GM18517 (cell line): Measurements from ENCODE around the gene MYF5.
A peak's percentile ranks its signal among the peaks of the same experiment; 100 is the strongest.
"Not testable (repeated sequence)": the region's sequence is repeated elsewhere in the genome, so short reads cannot be mapped to it uniquely, and the experiment has no call there.

Source experiments
- ATAC-seq: cut with Tn5 transposase; IDR thresholded peaks from one replicate; pipeline ENCODE4 v1.9.1; 2021; ENCODE audit warnings: mild to moderate bottlenecking, moderate library complexity; ENCODE audit not compliant: unreplicated experiment

The MYF5 gene

DNA sequence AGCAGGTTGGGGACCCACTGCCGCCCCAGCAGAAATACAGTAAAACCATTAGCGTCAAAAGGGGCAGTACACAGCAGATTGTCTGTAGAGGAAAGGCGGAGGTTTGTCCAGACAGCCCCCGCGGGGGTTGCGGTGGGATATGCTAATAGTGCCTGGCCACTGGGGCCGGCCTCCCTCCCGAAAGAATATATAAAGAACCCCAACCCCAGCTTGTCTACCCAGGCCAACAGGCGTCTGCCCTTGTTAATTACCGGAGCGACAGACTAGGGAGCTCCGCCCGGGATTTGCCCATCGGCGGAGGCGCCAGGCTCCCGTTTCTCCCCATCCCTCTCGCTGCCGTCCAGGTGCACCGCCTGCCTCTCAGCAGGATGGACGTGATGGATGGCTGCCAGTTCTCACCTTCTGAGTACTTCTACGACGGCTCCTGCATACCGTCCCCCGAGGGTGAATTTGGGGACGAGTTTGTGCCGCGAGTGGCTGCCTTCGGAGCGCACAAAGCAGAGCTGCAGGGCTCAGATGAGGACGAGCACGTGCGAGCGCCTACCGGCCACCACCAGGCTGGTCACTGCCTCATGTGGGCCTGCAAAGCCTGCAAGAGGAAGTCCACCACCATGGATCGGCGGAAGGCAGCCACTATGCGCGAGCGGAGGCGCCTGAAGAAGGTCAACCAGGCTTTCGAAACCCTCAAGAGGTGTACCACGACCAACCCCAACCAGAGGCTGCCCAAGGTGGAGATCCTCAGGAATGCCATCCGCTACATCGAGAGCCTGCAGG lies at the start of gene MYF5:
Gene MYF5 (plus strand): TSS at position 217 of the 774 bp plus-strand sequence. CDS start 152 bp downstream, at position 369.
- no peak for ATAC-seq

DNA sequence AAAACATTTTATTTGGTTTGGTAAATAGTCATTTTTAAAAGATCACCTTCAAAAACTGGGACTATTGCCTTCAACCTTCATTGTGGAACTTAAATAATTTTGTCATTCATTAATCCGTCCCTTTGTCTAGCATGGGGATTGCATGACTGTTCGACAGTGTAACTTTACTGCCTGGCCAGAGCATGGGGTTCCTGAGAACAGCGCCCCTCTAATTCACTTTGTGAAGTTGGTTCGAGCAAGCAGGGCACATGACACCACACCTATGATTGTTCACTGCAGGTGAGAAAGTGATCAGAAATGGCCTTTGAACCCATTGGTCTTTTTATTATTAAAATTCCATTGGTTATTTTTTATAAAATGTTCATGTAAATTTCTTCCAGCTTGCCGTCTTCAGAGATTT lies 46.5 kb upstream of the MYF5 start:
- ATAC-seq: no peak

GRCh38 chr12:80676042-80676636 lies 40.6 kb upstream of the MYF5 start:
- ATAC-seq: not testable (repeated sequence)

GRCh38 chr12:80676856-80677255 lies 39.9 kb upstream of the MYF5 start:
- no peak for ATAC-seq

GRCh38 chr12:80677994-80678393 lies 38.7 kb upstream of the MYF5 start:
- ATAC-seq: no peak

- ATAC-seq: no peak
Observed at GRCh38 chr12:80679346-80680131, 37.2 kb upstream of the MYF5 start.

GRCh38 chr12:80681287-80681686 lies 35.4 kb upstream of the MYF5 start:
- peak; percentile 72 for ATAC-seq

GRCh38 chr12:80681786-80682185 lies 34.9 kb upstream of the MYF5 start:
- no peak for ATAC-seq

DNA sequence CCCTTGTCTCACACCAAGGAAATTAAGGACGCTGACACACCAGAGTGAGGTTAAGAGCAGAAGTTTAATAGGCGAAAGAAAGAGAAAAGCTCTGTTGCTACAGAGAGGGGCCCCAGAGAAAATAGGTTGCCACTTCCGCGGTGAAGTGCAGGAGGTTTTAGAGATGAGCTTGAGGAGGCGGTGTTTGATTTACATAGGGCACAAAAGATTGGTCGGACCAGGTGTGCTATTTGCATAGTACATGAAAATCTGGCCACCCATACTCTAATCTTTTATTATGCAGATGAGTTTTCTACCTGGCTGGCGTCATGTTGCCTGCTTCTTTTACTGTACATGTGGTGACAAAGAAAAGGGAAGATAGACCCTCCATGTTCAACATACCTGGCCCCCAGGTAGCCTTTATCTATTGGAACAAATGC lies 32.6 kb upstream of the MYF5 start:
- ATAC-seq: no peak

GRCh38 chr12:80690090-80690489 lies 26.6 kb upstream of the MYF5 start:
- ATAC-seq: no peak

DNA sequence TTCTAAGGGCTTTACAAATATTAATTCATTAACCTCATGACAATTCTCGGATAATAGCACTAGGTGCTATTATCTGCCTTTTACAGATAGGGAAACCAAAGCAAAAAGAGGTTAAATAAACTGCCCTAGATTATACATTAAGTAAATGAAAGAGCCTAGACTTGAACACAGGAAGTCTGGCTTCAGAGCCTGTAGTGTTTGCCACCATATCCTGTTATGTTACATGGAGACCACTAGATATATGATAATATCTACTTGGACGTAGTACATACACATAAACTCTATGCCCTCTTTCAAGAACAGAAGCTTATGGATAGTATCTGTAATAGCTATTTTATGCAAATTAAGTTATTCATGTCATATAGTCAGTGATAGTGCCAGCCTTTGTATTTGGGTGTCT lies 26.2 kb upstream of the MYF5 start:
- ATAC-seq: no peak

GRCh38 chr12:80692114-80692513 lies 24.6 kb upstream of the MYF5 start:
- ATAC-seq: no peak

DNA sequence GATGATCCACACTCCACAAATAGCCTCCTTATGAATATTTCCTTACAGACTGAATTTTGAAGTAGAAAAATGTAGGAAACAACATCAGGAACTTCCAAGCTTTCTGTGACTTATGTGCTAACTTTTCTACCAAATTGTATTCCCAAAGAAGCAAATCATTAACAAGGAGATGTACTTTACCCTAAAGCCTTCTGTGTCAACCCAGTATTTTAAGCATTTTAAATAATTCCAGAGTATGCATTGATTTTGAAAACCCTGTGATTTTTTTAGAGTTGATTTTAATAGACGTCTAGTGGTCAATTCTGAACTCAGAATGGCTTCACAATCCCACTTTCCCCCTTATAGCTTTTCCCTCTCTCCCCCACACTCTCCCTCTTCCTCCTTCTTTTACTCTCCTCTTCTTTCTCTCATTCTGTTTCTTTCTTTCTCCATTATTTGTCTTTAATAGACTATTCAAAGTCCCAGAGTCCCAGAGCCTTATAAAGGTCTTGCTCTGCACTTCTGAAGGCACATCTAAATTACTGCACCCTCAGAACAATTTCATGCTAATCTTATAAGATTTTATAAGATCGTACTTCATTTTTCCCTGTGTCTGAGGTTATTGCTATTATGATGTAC lies 19.3 kb upstream of the MYF5 start:
- ATAC-seq: no peak

- no peak for ATAC-seq
Observed at GRCh38 chr12:80698256-80698655, 18.5 kb upstream of the MYF5 start.

DNA sequence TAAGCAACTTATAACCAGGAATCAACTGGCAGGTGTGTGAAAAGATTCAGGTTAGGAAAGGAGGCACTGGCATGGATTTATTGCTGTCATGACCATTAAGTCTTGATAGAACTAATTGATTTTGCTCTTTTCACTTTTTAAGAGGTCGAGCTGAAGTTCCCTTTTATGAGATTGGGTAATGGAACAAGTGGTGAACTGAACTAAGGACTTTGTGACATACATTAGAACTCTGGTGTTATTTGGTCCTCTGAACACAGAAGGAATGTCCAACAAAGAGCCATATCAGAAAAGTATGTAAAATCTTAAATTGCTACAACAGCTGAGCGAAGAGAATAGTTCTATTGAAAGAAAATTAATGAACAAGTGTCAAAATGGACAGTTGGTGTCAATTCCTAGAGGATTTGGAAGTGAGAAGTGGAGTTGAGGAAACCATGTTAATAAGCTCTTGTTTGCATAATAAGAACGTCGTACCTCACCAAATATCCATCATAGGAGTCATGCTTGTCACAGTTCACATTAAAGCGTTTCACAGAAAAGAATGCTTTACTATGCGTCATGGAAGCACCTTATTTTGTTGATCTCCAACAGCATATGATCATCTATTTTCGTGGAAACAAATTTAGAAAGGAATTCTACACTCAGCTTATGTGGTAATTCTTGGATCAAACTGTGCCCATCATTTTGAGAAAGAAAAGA lies 17.7 kb upstream of the MYF5 start:
- ATAC-seq: no peak

GRCh38 chr12:80700327-80700726 lies 16.4 kb upstream of the MYF5 start:
- ATAC-seq: no peak

DNA sequence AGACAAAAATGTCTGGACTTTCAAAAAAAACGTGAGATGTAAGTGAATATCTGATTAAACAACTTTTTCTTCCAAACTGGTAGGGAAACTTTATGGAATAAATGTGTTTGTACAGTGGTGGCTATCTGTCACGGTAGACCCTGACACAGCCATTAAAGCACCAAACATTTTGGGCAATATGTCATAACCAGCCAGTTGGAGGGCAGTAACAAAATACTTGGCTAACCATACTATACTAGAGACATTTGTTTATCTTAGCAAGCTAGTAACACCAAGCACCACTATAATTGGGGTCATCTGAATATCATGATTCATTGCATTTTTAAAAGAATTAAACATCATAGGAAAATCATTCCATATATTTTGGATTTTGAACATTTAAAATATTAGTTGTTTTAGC lies 15.3 kb upstream of the MYF5 start:
- no peak for ATAC-seq

DNA sequence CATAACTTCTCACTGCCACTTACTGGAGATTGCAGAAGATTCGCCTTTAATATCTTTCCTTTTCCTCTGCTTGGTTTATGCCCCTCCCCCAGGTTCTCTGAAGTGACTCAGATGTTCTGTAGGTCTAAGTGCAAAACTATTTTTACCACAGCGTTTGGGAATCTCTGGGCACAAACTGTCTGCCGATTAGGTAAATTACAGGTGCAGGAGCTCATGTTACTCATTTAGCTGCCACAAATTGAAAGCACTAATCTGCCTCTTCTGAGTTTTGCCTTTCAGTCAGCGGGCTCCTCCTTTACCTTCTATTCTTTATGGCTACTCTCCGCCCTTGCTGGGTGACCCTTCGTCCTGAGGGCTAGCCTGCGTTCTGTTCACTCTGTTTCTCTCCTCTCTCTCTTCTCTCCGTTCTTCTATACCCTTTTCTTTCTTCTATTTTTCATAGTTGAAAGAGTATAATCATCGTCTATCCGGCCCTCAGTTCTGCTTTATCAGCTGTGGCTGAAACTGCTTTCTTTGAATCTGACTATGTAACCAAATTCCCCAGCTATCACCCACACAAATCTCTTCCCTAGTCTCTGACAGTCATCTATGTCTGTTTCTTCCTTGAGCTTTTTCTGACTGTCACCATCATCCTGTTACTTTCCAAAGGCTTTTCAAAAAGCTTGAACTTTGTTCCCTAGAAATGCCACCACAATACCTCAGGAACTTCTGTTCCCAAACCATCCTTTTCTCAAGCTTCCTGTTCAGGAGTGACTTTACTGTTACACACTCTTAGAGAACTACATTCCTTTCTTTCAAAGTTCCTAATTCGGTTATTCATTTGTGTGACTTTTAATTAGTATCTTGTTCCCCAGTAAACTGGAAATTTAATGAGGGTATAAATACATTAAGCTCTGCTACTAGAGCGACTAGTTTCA lies 13.6 kb upstream of the MYF5 start:
- peak; percentile 75 for ATAC-seq

GRCh38 chr12:80704420-80704819 lies 12.3 kb upstream of the MYF5 start:
- no peak for ATAC-seq
